IMR-90 (cell line): ENCODE data around the gene SCAMP2. TPM values are rescaled to one million over a fixed set of nuclear protein-coding genes. Genes with fewer than 3 reads are reported as not detected.

Source experiments
- ATAC-seq: fragments of 200-7000 bp; cut with Tn5 transposase; 2 replicates; pipeline ENCODE4 v1.9.1; 2020; ENCODE audit warnings: low read depth, mild to moderate bottlenecking, moderate library complexity
- BruUV-seq: library from RNA; stranded (reverse); fragments of 400-500 nt; replicated peaks from 2 replicates; lab custom pipeline; 2021; lab: Mats Ljungman, UMichigan
- CTCF ChIA-PET: fragments of 300-600 bp; formaldehyde crosslinking; extraction: SDS; loops from one replicate; lab custom pipeline; 2021; ENCODE audit warnings: antibody characterized with exemption; lab: Yijun Ruan, JAX
- POLR2A ChIA-PET: fragments of 300-600 bp; sonication (Branson Sonifier 250); formaldehyde crosslinking; loops from one replicate; lab custom pipeline; 2022; ENCODE audit warnings: antibody characterized with exemption; ENCODE audit not compliant: unreplicated experiment; lab: Charles Lee
- DNase-seq: peaks from one replicate; pipeline ENCODE4 v3.0.0; 2013
- H2AFZ ChIP-seq: replicated peaks from 2 replicates; pipeline ENCODE3; 2013; ENCODE audit warnings: low read length, mild to moderate bottlenecking; ENCODE audit not compliant: poor library complexity
- H2AK5ac ChIP-seq: 2 replicates; pipeline ENCODE4 v1.6.1; 2013; ENCODE audit warnings: low read depth, low read length, inconsistent platforms
- H2AK9ac ChIP-seq: replicated peaks from 2 replicates; pipeline ENCODE3; 2013; ENCODE audit warnings: mild to moderate bottlenecking, low read depth, low read length, moderate library complexity; ENCODE audit not compliant: poor library complexity
- H2BK120ac ChIP-seq: 2 replicates; pipeline ENCODE4 v1.6.1; 2013; ENCODE audit warnings: low read depth, low read length, inconsistent platforms
- H2BK15ac ChIP-seq: 3 replicates; pipeline ENCODE4 v1.6.1; 2013; ENCODE audit warnings: low read depth, low read length, inconsistent platforms
- H2BK20ac ChIP-seq: 2 replicates; pipeline ENCODE4 v1.6.1; 2013; ENCODE audit warnings: low read depth, mild to moderate bottlenecking, inconsistent platforms, low read length, moderate library complexity
- H2BK5ac ChIP-seq: 2 replicates; pipeline ENCODE4 v1.6.1; 2013; ENCODE audit warnings: mild to moderate bottlenecking, low read depth, low read length, inconsistent platforms; ENCODE audit not compliant: poor library complexity, severe bottlenecking
- H3K14ac ChIP-seq: replicated peaks from 2 replicates; pipeline ENCODE4 v1.6.1; 2013; ENCODE audit warnings: low read depth, low read length, inconsistent platforms
- H3K18ac ChIP-seq: 2 replicates; pipeline ENCODE4 v1.6.1; 2013; ENCODE audit warnings: low read depth, low read length, control low read depth
- H3K23ac ChIP-seq: 2 replicates; pipeline ENCODE4 v1.6.1; 2013; ENCODE audit warnings: low read depth, low read length, inconsistent platforms
- H3K27ac ChIP-seq: 2 replicates; pipeline ENCODE4 v1.5.1; 2013; ENCODE audit warnings: mild to moderate bottlenecking, control low read depth, low read length; ENCODE audit not compliant: insufficient read depth
- H3K27me3 ChIP-seq: 2 replicates; pipeline ENCODE4 v1.6.1; 2013; ENCODE audit warnings: low read length; ENCODE audit not compliant: control insufficient read depth, insufficient read depth
- H3K36me3 ChIP-seq: 2 replicates; pipeline ENCODE4 v1.6.1; 2013; ENCODE audit warnings: low read length, mixed read lengths; ENCODE audit not compliant: control insufficient read depth, insufficient read depth
- H3K4ac ChIP-seq: 2 replicates; pipeline ENCODE4 v1.6.1; 2013; ENCODE audit warnings: low read depth, low read length, inconsistent platforms
- H3K4me1 ChIP-seq: 2 replicates; pipeline ENCODE4 v1.6.1; 2013; ENCODE audit warnings: low read length, mixed read lengths; ENCODE audit not compliant: control insufficient read depth, insufficient read depth
- H3K4me2 ChIP-seq: 2 replicates; pipeline ENCODE4 v1.6.1; 2013; ENCODE audit warnings: low read depth, mild to moderate bottlenecking, control low read depth, low read length, moderate library complexity
- H3K4me3 ChIP-seq: 2 replicates; pipeline ENCODE4 v1.5.1; 2013; ENCODE audit warnings: low read depth, mild to moderate bottlenecking, control low read depth, low read length, moderate library complexity; ENCODE audit not compliant: insufficient read depth
- H3K56ac ChIP-seq: 2 replicates; pipeline ENCODE4 v1.6.1; 2013; ENCODE audit warnings: low read length, inconsistent platforms; ENCODE audit not compliant: insufficient read depth; ENCODE audit errors: extremely low read depth
- H3K79me1 ChIP-seq, 2 experiments: 2 replicates each; pipeline ENCODE4 v1.6.1; 2013; ENCODE audit warnings: low read length in 2 of 2, inconsistent platforms in 1 of 2, low read depth in 1 of 2
- H3K9ac ChIP-seq: 2 replicates; pipeline ENCODE4 v1.6.1; 2013; ENCODE audit warnings: low read depth, low read length, control low read depth
- H3K9me1 ChIP-seq: 2 replicates; pipeline ENCODE4 v1.6.1; 2013; ENCODE audit warnings: low read length, inconsistent platforms; ENCODE audit not compliant: insufficient read depth
- H3K9me3 ChIP-seq: 2 replicates; pipeline ENCODE4 v1.6.1; 2013; ENCODE audit warnings: low read length; ENCODE audit not compliant: control insufficient read depth, insufficient read depth
- H4K20me1 ChIP-seq: 2 replicates; pipeline ENCODE4 v1.6.1; 2013; ENCODE audit warnings: low read length, inconsistent platforms; ENCODE audit not compliant: insufficient read depth
- H4K5ac ChIP-seq: 2 replicates; pipeline ENCODE4 v1.6.1; 2013; ENCODE audit warnings: mild to moderate bottlenecking, low read depth, low read length, control low read depth
- H4K8ac ChIP-seq, 2 experiments: 2 replicates each; pipeline ENCODE4 v1.6.1; 2013; ENCODE audit warnings: low read depth in 2 of 2, low read length in 2 of 2, control low read depth in 1 of 2, inconsistent platforms in 1 of 2
- H4K91ac ChIP-seq: 2 replicates; pipeline ENCODE4 v1.6.1; 2013; ENCODE audit warnings: low read depth, low read length, inconsistent platforms; ENCODE audit not compliant: insufficient read depth
- MXI1 ChIP-seq: IDR thresholded peaks from 2 replicates; pipeline ENCODE4 v1.6.1; 2012; ENCODE audit warnings: low read depth, mild to moderate bottlenecking, low read length, moderate library complexity, borderline replicate concordance
- SMC3 ChIP-seq: fragments of 150-350 bp; IDR thresholded peaks from 2 replicates; pipeline ENCODE4 v1.6.1; 2016; ENCODE audit warnings: low read depth, mild to moderate bottlenecking, antibody characterized with exemption, low read length, moderate library complexity
- WGBS, 2 experiments: methylation state at CpG; one replicate each; pipeline versions ENCODE4 v1.1.5 to v1.1.7; 2013; ENCODE audit warnings: missing lambda C conversion rate in 2 of 2; ENCODE audit not compliant: insufficient read length in 1 of 2; ENCODE audit errors: extremely low coverage in 2 of 2; 5-methylcytosine and 5-hydroxymethylcytosine counted together
- dilution Hi-C: fragments of 300-500 bp; cut with HindIII; formaldehyde crosslinking; loops from one replicate; pipeline ENCODE4 v1.14.3; 2018; ENCODE audit warnings: low sequenced_read_pairs; ENCODE audit not compliant: unreplicated experiment
- in situ Hi-C: fragments of 300-500 bp; cut with MboI; formaldehyde crosslinking; loops from 3 replicates; pipeline ENCODE4 v1.14.3; 2019; ENCODE audit warnings: low sequenced_read_pairs, inconsistent platforms, mixed read lengths
- intact Hi-C: fragments of 100-400 bp; cut with micrococcal nuclease; formaldehyde crosslinking; loops from 2 replicates; pipeline ENCODE4 v1.10.0; 2022
- polyA plus RNA-seq, 3 experiments: library from polyadenylated mRNA; depleted of rRNA; stranded (reverse); fragments of >200 nt; gene quantifications; 2 replicates each; pipeline ENCODE4 v1.2.3, GENCODE V29; 2012; ENCODE audit warnings: low replicate concordance in 1 of 3
- total RNA-seq: library from RNA; depleted of rRNA; stranded (reverse); fragments of >200 nt; gene quantifications from 2 replicates; pipeline ENCODE4 v1.2.3, GENCODE V29; 2012
- TF ChIP-seq, protein P1 (sequence below): conservative IDR thresholded peaks from 2 replicates; pipeline ENCODE4 v1.5.1; 2012; ENCODE audit warnings: mild to moderate bottlenecking, low read depth, low read length, improper control_type of control experiment

The SCAMP2 gene
- total and polyA plus RNA-seq, 2 of the 4 experiments (the other 2 are of a cell fraction) = 25.8 to 111 TPM

DNA sequence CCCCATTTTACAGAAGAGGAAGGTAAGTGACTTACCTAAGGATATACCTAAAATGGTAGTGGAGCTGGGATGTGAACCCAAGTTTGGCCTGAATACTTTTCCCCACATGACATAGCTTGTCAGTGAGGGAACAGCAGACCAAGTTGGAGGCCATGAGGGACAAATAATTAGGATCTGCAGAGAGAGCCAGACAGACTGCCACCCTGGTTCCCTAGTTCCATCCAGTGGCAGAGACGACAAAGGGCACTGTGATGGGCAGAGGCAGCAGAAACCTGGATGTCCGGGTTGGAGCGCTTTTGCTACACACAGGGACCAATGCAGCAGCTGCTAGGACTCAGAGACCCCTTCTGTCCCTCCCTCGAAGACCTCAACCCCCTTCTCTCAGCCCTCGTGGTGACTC lies 45.6 kb downstream of the SCAMP2 start:
- Histone ChIP-seq H2BK15ac (no peak overlapping the region), H2AK5ac (no peak overlapping the region), H3K9me3 (no peaks in the 10 kb centered on the region), H3K9me1 (no peaks in the 10 kb centered on the region), H3K79me1 (no peaks in the 10 kb centered on the region), H3K56ac (no peak overlapping the region), H4K20me1 (no peaks in the 10 kb centered on the region; the same call in 1 of the 2 replicates), H3K9ac (no peak overlapping the region), H3K4me2 (no peak overlapping the region), H3K14ac (no peak overlapping the region), H2BK120ac (no peak overlapping the region), H4K8ac (no peak overlapping the region), H3K27me3 (peaks cover 54% of the 10 kb centered on the region), H2AK9ac (no peak overlapping the region), H3K4ac (no peak overlapping the region), H3K27ac (no peak overlapping the region), H3K23ac (no peak overlapping the region), H2BK5ac (no peak overlapping the region), H4K91ac (no peak overlapping the region), H2BK20ac (no peak overlapping the region), H4K5ac (no peak overlapping the region), H3K4me1 (no peaks in the 10 kb centered on the region), H2AFZ (no peak overlapping the region), H3K18ac (no peak overlapping the region), H3K4me3 (no peak overlapping the region), H3K36me3 (no peaks in the 10 kb centered on the region)
- ChIA-PET POLR2A (no interaction called here), CTCF (no interaction called here)
- ATAC-seq (no peak), DNase-seq (no peak)
- WGBS, 2 experiments = 63% methylated on average over 3 of the region's 5 CpGs; no CpG with 5 or more reads in 1 of the 2 experiments
- dilution Hi-C loops (no loop called here), in situ Hi-C loops (no loop called here), intact Hi-C loops (no loop called here)
- TF ChIP-seq, protein P1, sequence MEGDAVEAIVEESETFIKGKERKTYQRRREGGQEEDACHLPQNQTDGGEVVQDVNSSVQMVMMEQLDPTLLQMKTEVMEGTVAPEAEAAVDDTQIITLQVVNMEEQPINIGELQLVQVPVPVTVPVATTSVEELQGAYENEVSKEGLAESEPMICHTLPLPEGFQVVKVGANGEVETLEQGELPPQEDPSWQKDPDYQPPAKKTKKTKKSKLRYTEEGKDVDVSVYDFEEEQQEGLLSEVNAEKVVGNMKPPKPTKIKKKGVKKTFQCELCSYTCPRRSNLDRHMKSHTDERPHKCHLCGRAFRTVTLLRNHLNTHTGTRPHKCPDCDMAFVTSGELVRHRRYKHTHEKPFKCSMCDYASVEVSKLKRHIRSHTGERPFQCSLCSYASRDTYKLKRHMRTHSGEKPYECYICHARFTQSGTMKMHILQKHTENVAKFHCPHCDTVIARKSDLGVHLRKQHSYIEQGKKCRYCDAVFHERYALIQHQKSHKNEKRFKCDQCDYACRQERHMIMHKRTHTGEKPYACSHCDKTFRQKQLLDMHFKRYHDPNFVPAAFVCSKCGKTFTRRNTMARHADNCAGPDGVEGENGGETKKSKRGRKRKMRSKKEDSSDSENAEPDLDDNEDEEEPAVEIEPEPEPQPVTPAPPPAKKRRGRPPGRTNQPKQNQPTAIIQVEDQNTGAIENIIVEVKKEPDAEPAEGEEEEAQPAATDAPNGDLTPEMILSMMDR = no peak
- TF ChIP-seq MXI1 = no peak
- TF ChIP-seq SMC3 = no peak
- no TSS peak for BruUV-seq
